GM21447 (cell line): ENCODE measurements around the gene GSTP1.
A peak's percentile ranks its signal among the peaks of the same experiment; 100 is the strongest.
"Not testable (repeated sequence)": the region's sequence is repeated elsewhere in the genome, so short reads cannot be mapped to it uniquely, and the experiment has no call there.

ENCODE experiments used
- ATAC-seq: cut with Tn5 transposase; IDR thresholded peaks from one replicate; pipeline ENCODE4 v1.9.1; 2021; ENCODE audit not compliant: unreplicated experiment

The GSTP1 gene

DNA sequence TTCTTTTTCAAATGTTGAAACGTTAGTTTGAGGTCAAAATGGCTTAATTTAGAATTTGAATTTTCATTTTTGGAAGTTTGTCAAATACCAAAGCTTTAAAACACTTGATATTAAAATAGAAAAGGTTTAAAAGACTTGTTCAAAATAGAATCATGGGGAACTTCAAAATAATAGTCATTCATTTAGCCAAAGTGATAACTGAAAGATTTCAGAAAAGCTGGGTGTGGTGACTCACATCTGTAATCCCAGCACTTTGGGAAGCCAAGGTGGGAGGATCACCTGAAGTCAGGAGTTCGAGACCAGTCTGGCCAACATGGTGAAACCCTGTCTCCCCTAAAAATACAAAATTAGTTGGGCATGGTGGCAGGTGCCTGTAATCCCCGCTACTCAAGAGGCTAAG, 10.9 kb downstream of the GSTP1 start:
- ATAC-seq, result no peak

DNA sequence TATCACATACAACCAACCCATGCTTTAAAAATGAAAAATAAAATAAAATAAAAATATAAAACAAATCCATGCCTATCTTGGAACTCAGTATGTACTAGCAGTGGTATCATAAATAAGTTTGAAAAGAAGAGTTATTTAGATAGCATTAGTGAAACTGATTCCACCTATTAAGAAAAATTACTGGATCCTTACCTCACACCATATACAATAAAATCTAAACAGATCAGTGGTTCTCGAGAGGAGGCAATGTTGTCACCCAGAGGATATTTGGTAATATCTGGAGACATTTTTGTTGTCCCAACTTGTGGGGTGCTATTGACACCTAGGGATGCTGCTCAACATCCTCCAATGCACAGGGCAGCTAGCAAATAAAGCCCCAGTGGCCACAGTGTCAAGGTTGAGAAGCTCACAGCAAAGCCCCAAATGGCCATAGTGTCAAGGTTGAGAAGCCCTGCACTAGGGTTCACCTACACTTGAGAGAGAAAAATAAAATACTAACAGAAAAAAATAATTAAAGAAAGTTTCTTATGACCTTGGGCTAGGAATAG, 13.2 kb downstream of the GSTP1 start:
- ATAC-seq, result no peak

DNA sequence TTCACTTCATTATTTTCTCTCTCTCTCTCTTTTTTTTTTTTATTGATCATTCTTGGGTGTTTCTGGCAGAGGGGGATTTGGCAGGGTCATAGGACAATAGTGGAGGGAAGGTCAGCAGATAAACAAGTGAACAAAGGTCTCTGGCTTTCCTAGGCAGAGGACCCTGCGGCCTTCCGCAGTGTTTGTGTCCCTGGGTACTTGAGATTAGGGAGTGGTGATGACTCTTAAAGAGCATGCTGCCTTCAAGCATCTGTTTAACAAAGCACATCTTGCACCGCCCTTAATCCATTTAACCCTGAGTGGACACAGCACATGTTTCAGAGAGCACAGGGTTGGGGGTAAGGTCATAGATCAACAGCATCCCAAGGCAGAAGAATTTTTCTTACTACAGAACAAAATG, 13.8 kb downstream of the GSTP1 start:
- not testable (repeated sequence) for ATAC-seq

DNA sequence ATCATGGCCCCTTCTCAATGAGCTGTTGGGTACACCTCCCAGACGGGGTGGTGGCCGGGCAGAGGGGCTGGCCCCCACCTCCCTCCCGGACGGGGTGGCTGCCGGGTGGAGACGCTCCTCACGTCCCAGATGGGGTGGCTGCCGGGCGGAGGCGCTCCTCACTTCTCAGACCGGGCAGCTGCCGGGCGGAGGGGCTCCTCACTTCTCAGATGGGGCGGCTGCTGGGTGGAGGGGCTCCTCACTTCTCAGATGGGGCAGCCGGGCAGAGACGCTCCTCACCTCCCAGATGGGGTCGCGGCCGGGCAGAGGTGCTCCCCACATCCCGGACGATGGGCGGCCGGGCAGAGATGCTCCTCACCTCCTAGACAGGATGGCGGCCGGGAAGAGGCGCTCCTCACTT, 14.4 kb downstream of the GSTP1 start:
- ATAC-seq, result not testable (repeated sequence)

DNA sequence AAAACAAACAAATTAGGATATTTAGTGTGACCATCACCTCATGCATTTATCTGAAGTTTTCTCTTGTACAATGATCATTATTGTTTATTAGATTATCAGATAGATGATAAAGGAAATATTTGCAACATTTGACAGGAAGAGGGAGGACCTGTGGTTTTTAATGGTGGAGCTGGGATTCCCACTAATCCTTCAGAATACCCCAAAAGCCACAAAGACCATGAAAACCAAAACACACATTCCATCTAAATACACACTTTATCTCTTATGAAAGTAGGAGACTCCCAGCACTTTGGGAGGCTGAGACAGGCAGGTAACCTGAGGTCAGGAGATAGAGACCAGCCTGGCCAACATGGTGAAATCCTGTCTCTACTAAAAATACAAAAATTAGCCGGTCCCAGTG, 15.5 kb downstream of the GSTP1 start:
- ATAC-seq, result no peak

DNA sequence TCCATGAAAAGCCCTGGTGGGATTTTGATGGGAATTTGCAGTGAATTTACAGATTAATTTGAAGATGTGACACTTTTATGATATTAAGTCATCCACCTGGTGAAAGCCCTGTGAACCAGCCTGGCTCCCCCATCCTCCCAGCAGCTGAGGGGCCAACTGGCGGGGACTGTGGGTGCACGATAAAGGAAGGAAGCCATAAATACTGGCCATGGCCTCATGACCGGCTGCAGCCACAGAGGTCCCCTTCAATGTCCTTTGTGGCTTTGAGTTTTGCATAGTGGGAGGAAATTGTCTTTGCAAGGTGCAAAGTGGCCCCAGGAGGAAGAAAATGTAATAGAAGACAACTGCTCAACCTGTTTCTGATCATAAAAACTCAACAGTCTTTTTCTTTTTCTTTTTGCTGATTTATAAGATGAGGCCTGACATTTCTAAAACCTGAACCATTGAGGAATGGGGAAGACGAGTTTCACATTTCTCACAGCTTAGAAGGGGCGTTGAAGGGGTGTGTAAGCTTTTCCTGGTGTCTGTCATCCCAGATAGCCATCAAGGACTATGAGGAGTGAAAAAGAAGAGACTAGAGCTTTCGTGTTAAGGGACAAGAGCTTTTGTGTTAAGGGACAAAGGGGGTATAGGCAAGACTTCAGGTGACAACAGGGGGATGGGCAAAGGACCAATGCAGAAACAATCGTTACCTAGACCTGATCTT, 16.9 kb downstream of the GSTP1 start:
- peak; percentile 94 for ATAC-seq

DNA sequence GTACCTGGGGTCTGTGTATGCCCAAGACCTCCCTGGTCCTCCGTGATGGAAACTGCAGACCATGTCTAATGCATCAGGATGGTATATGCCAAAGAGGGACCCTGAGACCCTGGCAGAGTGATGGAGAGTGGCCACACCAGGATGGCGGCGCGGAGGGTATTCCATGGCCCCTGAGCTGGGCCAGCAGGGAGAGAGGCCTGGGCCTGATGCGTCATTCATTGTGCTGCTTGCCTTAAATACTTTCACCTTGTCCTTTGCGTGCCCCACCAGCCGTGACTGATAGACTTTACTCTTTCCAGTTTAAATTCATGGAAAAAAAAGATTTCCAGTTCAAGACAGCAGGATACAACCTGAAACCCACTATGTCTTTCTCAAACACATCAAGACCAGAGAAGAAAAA, 17.5 kb downstream of the GSTP1 start:
- no peak for ATAC-seq

DNA sequence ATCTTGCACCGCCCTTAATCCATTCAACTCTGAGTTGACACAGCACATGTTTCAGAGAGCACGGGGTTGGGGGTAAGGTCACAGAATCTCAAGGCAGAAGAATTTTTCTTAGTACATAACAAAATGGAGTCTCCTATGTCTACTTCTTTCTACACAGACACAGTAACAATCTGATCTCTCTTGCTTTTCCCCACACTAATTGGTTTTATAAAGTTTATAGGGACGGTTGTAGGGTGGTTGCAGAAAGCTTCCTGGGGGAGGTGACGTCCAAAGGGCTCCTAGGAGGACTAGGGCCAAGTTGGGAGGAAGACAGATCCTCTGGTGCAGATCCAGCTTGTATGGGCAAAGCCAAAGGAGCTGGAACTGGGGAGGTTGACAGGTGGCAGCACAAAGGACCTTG, 20.5 kb downstream of the GSTP1 start:
- ATAC-seq, result not testable (repeated sequence)

DNA sequence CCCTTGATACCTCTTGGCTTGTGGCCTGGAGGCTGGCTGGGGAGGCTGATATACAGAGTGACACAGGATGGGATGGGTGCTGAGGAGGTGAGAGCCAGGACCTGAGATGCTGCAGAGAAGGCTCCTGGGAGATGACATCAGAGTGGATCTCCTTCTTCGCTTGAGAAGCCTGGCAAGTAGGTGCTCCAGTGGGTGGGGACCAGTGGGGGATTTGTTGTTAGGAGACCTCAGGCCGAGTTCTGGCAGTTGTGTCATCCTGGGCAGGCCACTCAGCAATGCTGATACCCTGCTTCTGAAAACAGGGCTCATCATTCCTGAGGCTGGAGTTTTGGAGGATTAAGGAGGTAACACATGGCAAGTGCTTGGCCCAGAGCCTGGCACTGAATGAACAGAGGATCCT, 21.2 kb downstream of the GSTP1 start:
- no peak for ATAC-seq

DNA sequence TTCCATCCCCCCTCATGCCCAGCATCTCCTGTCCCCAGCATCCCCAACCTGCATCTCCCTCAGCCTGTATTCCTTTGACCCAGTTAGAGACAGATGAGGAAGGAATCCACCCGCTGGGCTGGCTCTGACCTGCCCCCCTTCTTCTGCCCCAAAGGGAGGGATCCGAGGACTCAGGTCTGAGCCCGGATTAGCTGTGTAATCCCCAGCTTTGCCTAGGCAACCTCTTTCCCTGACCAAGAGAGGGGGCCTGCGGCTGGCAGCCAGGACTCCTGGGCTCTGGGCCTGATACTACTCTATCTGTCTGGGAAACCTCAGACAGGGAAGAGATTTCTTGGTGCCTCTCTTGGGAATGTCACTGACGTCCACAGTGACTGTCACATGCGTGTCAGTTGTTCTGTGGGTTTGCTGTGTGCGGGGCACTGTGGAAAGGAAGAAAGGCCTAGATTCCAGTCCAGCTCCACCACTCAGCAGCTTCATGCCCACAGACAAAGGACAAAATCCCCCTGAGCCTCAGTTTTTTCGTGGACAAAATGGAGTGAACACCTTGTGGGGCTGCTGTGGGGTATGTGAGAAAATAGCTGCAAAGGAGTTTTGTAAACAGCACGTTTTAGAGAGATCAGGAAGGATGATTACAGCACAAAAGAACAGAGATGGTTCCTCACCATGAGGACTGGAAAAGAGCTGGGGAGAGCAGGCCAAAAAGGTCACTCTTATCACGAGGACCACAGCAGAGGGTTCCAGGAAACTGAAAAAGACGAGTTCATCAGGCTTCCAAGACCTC, 21.8 kb downstream of the GSTP1 start:
- no peak for ATAC-seq

DNA sequence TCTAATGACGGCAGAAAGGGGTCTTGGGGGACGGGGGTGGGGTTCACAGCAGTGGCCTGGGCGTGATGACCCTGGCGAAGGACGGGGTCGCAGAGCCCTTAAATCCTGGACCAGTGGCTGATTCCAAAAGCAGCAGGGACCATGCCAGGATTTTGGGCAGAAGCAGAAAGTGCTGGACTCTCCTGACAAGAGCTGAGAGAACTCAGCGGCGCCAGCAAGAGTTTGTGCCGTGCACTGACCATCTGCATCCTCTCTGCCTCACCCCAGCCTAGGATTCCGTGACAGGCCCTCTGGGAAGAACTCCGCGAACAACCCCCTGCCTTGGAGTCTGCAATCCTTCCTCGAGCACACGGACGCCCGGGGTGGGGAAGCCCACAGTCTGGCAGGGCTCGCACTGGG, 22.5 kb downstream of the GSTP1 start:
- no peak for ATAC-seq

DNA sequence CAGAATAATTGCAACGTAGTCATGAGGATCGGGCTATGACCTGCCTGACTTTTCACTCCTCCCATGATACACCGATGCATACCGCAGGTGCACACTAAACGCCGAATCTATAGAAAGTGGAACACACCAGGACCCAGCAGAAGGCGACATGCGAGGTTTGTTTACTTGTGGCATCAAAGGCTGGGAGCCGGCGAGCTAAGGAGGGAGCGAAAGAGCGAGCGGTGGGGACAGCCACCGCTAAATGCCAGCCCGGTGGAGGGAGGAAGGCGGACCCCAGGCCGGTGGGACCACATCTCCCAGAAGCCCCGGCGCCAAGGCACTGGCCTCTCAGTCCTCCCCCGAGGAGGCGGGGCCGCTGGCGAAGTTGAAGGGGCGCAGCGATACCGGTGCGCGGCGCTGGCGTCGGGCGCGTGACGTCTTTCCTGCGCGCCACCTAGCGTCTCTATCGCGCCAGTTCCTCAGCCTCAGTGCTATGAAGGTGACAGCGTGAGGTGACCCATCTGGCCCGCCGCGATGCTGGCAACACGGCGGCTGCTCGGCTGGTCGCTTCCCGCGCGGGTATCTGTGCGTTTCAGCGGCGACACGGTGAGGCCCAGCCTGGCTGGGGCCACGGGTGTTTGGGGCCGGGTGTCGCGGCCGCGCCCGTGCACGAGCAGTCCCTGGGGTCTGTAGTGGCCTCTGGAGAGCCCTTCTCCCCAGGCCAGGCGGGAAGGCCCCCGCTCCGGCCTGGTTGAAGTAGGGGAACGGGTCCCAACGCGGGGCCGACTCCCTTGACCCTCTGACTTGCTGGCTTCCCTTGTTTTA, 23.1 kb downstream of the GSTP1 start, which contains the start of gene NDUFV1:
NDUFV1 (plus strand) TSS at position 445 of the 804 bp plus-strand sequence; CDS start at position 514, 69 bp downstream.
- peak; percentile 91 for ATAC-seq

DNA sequence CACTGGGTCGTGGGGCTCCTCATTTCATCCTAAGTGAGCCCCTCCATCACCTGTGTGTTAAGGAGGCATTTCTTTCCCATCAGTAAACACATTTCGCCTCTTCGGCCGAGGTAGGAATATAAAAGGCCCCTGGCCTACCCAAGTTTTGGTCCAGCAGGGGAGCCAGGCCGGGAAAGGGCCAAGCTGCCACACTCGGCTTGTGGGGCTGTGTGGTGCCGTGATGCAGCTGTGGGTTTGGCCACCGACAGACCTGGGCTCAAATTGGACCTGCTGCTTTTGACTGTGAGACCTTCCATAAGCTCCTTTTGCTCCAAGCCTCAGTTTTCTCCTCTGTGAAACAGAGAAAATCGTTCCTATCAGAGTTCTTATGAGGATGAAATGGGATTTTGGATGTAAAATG, 23.9 kb downstream of the GSTP1 start:
- no peak for ATAC-seq

DNA sequence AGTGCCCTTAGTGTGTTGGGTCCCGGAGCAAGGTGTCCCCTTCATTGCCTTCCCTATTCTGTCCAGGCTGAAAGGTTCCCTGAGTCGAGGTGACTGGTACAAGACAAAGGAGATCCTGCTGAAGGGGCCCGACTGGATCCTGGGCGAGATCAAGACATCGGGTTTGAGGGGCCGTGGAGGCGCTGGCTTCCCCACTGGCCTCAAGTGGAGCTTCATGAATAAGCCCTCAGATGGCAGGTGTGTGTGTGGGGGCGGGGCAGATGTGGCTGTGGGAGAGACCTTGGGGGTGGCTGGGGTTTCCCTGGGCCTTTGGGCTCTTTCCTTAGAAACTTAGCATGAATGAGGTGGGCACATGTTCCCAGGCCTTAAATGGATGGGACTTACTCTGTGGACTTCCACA, 24.9 kb downstream of the GSTP1 start:
- ATAC-seq, result no peak

DNA sequence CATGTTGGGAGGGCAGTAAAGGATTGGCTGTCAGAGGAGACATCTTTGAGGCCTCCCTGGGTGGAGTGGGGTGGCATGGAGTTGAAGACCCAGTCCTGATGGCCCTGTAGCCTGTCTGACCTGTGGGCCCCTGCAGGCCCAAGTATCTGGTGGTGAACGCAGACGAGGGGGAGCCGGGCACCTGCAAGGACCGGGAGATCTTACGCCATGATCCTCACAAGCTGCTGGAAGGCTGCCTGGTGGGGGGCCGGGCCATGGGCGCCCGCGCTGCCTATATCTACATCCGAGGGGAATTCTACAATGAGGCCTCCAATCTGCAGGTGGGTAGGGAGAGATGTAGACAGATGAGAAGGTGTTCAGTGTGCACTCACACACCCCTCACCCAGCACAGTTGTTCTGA, 25.7 kb downstream of the GSTP1 start:
- no peak for ATAC-seq

DNA sequence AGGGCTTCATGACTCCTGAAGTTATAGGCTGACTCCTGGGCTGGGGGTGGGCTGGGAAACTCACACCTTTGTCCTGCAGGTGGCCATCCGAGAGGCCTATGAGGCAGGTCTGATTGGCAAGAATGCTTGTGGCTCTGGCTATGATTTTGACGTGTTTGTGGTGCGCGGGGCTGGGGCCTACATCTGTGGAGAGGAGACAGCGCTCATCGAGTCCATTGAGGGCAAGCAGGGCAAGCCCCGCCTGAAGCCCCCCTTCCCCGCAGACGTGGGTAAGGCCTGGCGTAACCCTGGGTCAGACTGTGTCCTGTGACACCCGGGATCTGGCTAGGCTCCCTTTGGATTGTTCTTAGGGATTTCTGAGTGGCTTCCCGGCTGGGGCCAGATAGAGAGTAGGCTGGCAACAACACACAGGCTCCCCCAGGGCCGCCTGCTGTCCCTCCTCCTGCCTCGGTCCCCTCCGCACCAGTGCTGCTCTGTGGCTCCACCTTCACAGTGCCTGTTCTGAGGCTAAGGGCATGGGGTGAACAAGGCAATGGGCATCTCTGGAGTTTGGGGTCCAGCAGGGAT, 26.8 kb downstream of the GSTP1 start:
- no peak for ATAC-seq

DNA sequence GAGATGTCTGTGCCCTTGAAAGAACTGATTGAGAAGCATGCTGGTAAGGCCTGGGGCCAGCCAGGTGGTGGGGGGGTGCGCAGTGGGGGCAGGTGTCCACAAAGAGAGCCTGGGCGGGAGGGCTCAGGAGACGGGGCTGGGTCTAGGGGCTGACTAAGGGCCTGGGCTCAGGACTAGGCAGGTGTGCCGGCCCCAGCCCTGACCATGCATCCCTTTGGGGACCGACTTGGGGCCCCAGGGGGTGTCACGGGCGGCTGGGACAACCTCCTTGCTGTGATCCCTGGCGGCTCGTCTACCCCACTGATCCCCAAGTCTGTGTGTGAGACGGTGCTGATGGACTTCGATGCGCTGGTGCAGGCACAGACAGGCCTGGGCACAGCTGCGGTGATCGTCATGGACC, 27.6 kb downstream of the GSTP1 start:
- no peak for ATAC-seq

DNA sequence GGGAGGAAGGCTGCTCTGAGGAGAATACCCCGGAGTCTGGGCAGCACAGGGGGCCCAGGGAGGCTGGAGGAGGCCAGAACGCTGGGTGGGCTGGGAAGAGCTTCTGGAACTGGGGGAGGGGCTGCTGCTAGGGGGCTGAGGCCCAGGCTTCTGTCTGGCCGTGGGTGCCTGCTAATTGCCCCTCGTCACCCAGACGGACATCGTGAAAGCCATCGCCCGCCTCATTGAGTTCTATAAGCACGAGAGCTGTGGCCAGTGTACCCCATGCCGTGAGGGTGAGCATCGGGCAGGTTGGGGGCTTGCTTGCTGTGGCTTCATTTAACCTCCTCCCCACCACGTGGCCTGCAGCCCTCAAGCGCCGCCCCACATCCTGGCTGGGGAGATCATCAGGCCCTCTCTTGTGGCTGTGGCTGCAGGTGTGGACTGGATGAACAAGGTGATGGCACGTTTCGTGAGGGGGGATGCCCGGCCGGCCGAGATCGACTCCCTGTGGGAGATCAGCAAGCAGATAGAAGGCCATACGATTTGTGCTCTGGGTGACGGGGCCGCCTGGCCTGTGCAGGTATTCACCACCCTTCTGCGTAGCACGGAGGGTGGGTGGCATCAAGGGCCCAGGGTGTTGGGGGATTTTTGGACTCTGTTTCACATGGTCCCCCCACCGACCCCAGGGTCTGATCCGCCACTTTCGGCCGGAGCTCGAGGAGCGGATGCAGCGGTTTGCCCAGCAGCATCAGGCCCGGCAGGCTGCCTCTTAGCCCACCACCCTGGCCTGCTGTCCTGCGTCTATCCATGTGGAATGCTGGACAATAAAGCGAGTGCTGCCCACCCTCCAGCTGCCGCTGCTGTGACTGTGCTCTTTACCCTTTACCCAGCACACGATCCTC, 28.3 kb downstream of the GSTP1 start:
- ATAC-seq, result no peak

DNA sequence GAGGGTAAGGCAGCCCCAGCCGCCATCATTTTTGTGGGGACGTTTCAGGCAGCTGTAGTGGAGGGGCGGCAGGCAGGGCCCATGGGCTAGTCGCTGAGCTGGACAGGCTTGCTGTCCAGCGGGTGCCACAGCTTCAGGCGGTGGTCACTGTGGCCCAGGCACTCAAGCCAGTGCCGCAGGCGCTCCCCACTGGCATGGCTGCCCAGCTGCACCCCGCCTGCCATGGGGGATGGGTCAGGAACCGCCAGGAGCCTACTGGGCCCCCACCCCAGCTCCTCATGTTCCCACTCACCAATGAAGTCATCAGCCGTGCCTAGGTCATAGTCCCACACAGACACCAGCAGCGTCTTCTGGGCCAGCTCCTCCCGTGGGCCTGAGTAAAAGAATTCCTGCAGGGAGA, 29.1 kb downstream of the GSTP1 start:
- no peak for ATAC-seq

DNA sequence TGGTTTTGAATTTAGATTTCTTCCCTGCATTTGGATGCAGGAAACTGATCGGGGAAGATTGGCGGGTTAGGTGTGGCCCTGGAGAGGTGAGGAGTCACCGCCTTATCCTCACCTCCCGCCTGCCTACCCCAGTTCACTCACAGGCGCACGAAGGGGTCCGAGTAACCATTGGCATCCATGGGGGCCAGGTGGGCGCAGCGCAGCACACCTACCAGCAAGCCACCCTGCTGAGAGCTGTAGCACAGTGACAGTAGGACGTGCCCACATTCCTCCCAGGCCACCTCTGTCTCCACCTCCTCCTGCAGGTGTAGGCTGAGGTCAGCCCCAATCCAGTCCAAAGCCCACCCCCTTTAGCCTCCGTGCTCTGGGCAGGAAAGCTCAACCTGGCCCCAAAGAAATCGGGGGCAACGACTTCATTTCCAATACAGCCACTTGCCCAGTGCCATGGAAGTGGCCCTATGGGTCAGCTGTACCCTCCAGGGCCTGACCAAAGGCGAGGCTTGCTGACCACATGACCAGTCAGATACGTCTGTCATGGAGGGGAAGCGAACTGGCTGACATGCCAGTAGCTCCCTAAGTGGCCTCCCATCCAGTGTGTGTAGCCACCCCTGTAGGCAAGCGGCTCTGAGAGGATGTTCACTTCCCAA, 29.8 kb downstream of the GSTP1 start:
- peak; percentile 3 for ATAC-seq
